K562 (cell line): Measurements from ENCODE around the gene ZNF691. TPM values are rescaled to one million over a fixed set of nuclear protein-coding genes. Genes with fewer than 3 reads are reported as not detected.

Experiments used
- KAT2B ChIP-seq: IDR thresholded peaks from one replicate; pipeline ENCODE4 v1.6.1; 2012; ENCODE audit warnings: low read depth, mild to moderate bottlenecking, control low read depth, inconsistent platforms, low read length, moderate library complexity
- SMARCA5 ChIP-seq: fragments of 450-650 bp; IDR thresholded peaks from 2 replicates; pipeline ENCODE4 v1.6.1; 2016
- U2AF1 ChIP-seq: fragments of 200-400 bp; formaldehyde crosslinking; optimal IDR thresholded peaks from 2 replicates; pipeline ENCODE3; 2017; ENCODE audit warnings: mild to moderate bottlenecking, low read depth, low read length, moderate library complexity
- ZBTB17 ChIP-seq: fragments of 450-650 bp; formaldehyde crosslinking; IDR thresholded peaks from 2 replicates; pipeline ENCODE4 v1.4.0; 2020; ENCODE audit warnings: mild to moderate bottlenecking
- ZBTB8A ChIP-seq: fragments of 450-650 bp; IDR thresholded peaks from 2 replicates; pipeline ENCODE4 v1.6.1; 2018; ENCODE audit warnings: mild to moderate bottlenecking, moderate library complexity; ENCODE audit not compliant: partially characterized antibody
- polyA plus RNA-seq, 8 experiments: library from polyadenylated mRNA; depleted of rRNA in 4 of 8; stranded (reverse) in 5 of 8; unstranded in 3 of 8; fragments of >200 nt; fragmentation: Nextera tagmentation in 2 of 8; fragmentation: Illumina TruSeq in 1 of 8; extraction: Ambion mirVana in 2 of 8; extraction: Trizol in 1 of 8; gene quantifications; 2 replicates each; pipeline versions ENCODE4 v1.2.1 to v1.2.3, GENCODE V29; 2011 to 2014; ENCODE audit warnings: inconsistent platforms in 1 of 8, missing spikeins in 1 of 8
- total RNA-seq, 7 experiments: library from RNA; depleted of rRNA in 6 of 7; stranded (reverse); fragments of >200 nt in 6 of 7; fragmentation: Illumina TruSeq in 2 of 7; extraction: Trizol in 2 of 7; gene quantifications; 2 replicates each; pipeline versions ENCODE4 v1.2.1 to v1.2.3, GENCODE V29; 2011 to 2021; ENCODE audit warnings: low replicate concordance in 1 of 7
- TF ChIP-seq, protein P1 (sequence below): fragments of 250-450 bp; sonication (Bioruptor Pico); IDR thresholded peaks from 2 replicates; pipeline ENCODE4 v1.4.0; 2020; ENCODE audit warnings: mild to moderate bottlenecking, moderate library complexity
- TF ChIP-seq, protein P2 (sequence below): fragments of 250-450 bp; sonication (Bioruptor Pico); IDR thresholded peaks from 2 replicates; pipeline ENCODE4 v1.8.0; 2021; ENCODE audit warnings: moderate library complexity, mild to moderate bottlenecking, inconsistent platforms
- TF ChIP-seq, protein P3 (sequence below), 2 experiments: fragments of 150-350 bp in 1 of 2; IDR thresholded peaks; 2 replicates each; pipeline ENCODE4 v1.6.1; 2012 to 2016; ENCODE audit warnings: low read depth in 2 of 2, low read length in 2 of 2, mild to moderate bottlenecking in 1 of 2, moderate library complexity in 1 of 2
- TF ChIP-seq, protein P4 (sequence below), 2 experiments: fragments of 450-650 bp in 1 of 2; sonication (generic) in 1 of 2; formaldehyde crosslinking in 1 of 2; IDR thresholded peaks; 2 replicates each; pipeline versions ENCODE4 v1.7.1 to v1.9.0; 2016 to 2022; ENCODE audit warnings: inconsistent platforms in 1 of 2, mild to moderate bottlenecking in 1 of 2, missing genetic modification reagents in 1 of 2

The ZNF691 gene
- total and polyA plus RNA-seq, 9 of the 15 experiments (the other 6 are each of a cell fraction or from before 2014, with no cell fraction given): 10.7 to 30.4 (median 14.8) TPM

DNA sequence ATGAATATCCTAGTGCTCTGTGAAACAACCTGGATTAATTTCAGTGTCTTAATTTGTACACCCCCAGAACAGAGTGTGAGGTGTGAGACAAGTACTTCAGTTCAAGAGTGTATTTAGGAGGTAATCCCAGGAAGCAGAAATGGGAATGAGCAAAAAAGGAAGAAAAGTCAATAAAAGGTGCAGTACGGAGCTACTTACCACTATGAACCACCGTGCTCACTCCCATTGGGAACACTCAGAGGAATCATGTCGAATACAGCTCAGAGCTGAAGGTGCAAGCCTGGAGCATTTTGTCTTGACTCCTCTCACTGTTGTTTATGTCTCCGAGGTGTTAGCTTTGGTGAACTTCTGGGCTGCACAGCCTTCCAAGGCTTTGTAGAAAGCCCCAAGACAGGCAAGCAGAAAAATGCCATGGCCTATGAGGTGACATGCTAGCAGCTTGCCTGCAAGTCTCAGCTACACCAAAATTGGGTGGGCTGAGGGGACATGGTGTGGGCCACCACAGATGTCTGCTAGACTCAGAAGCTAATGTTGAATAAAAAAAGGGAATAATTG, 21.9 kb upstream of the ZNF691 start (continued):
- TF ChIP-seq, protein P1, sequence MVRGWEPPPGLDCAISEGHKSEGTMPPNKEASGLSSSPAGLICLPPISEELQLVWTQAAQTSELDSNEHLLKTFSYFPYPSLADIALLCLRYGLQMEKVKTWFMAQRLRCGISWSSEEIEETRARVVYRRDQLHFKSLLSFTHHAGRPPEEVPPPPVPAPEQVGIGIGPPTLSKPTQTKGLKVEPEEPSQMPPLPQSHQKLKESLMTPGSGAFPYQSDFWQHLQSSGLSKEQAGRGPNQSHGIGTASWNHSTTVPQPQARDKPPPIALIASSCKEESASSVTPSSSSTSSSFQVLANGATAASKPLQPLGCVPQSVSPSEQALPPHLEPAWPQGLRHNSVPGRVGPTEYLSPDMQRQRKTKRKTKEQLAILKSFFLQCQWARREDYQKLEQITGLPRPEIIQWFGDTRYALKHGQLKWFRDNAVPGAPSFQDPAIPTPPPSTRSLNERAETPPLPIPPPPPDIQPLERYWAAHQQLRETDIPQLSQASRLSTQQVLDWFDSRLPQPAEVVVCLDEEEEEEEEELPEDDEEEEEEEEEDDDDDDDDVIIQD: no peak
- TF ChIP-seq, protein P2, sequence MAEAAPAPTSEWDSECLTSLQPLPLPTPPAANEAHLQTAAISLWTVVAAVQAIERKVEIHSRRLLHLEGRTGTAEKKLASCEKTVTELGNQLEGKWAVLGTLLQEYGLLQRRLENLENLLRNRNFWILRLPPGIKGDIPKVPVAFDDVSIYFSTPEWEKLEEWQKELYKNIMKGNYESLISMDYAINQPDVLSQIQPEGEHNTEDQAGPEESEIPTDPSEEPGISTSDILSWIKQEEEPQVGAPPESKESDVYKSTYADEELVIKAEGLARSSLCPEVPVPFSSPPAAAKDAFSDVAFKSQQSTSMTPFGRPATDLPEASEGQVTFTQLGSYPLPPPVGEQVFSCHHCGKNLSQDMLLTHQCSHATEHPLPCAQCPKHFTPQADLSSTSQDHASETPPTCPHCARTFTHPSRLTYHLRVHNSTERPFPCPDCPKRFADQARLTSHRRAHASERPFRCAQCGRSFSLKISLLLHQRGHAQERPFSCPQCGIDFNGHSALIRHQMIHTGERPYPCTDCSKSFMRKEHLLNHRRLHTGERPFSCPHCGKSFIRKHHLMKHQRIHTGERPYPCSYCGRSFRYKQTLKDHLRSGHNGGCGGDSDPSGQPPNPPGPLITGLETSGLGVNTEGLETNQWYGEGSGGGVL (CRISPR knock-in tag): no peak
- TF ChIP-seq, protein P3, sequence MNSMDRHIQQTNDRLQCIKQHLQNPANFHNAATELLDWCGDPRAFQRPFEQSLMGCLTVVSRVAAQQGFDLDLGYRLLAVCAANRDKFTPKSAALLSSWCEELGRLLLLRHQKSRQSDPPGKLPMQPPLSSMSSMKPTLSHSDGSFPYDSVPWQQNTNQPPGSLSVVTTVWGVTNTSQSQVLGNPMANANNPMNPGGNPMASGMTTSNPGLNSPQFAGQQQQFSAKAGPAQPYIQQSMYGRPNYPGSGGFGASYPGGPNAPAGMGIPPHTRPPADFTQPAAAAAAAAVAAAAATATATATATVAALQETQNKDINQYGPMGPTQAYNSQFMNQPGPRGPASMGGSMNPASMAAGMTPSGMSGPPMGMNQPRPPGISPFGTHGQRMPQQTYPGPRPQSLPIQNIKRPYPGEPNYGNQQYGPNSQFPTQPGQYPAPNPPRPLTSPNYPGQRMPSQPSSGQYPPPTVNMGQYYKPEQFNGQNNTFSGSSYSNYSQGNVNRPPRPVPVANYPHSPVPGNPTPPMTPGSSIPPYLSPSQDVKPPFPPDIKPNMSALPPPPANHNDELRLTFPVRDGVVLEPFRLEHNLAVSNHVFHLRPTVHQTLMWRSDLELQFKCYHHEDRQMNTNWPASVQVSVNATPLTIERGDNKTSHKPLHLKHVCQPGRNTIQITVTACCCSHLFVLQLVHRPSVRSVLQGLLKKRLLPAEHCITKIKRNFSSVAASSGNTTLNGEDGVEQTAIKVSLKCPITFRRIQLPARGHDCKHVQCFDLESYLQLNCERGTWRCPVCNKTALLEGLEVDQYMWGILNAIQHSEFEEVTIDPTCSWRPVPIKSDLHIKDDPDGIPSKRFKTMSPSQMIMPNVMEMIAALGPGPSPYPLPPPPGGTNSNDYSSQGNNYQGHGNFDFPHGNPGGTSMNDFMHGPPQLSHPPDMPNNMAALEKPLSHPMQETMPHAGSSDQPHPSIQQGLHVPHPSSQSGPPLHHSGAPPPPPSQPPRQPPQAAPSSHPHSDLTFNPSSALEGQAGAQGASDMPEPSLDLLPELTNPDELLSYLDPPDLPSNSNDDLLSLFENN (IDR thresholded peaks at IDR 0.05; ENCODE audit: low read depth in 2 of 2, low read length in 2 of 2): no peak
- TF ChIP-seq ZBTB8A (no peak), SMARCA5 (no peak), KAT2B (no peak), ZBTB17 (CRISPR knock-in tag) (peak; percentile 21; the same call in 1 of the 2 replicates), U2AF1 (no peak)
- TF ChIP-seq, protein P4, sequence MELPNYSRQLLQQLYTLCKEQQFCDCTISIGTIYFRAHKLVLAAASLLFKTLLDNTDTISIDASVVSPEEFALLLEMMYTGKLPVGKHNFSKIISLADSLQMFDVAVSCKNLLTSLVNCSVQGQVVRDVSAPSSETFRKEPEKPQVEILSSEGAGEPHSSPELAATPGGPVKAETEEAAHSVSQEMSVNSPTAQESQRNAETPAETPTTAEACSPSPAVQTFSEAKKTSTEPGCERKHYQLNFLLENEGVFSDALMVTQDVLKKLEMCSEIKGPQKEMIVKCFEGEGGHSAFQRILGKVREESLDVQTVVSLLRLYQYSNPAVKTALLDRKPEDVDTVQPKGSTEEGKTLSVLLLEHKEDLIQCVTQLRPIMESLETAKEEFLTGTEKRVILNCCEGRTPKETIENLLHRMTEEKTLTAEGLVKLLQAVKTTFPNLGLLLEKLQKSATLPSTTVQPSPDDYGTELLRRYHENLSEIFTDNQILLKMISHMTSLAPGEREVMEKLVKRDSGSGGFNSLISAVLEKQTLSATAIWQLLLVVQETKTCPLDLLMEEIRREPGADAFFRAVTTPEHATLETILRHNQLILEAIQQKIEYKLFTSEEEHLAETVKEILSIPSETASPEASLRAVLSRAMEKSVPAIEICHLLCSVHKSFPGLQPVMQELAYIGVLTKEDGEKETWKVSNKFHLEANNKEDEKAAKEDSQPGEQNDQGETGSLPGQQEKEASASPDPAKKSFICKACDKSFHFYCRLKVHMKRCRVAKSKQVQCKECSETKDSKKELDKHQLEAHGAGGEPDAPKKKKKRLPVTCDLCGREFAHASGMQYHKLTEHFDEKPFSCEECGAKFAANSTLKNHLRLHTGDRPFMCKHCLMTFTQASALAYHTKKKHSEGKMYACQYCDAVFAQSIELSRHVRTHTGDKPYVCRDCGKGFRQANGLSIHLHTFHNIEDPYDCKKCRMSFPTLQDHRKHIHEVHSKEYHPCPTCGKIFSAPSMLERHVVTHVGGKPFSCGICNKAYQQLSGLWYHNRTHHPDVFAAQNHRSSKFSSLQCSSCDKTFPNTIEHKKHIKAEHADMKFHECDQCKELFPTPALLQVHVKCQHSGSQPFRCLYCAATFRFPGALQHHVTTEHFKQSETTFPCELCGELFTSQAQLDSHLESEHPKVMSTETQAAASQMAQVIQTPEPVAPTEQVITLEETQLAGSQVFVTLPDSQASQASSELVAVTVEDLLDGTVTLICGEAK (IDR thresholded peaks at IDR 0.05): peak; percentile 29; the same call in 1 of the 2 replicates
- TF ChIP-seq, protein P4 (CRISPR knock-in tag; IDR thresholded peaks at IDR 0.05): no peak
